H1 (cell line): ENCODE measurements around the gene PHTF2.

Source experiments
- CHD2 ChIP-seq: IDR thresholded peaks from 2 replicates; pipeline ENCODE4 v1.6.1; 2012; ENCODE audit warnings: low read length, improper control_type of control experiment
- EZH2 ChIP-seq: fragments of 200-600 bp; sonication (generic); IDR thresholded peaks from 2 replicates; pipeline ENCODE4 v1.7.1; 2012; ENCODE audit warnings: low read depth, mild to moderate bottlenecking, moderate library complexity, low read length, inconsistent platforms; ENCODE audit not compliant: severe bottlenecking
- POLR2A ChIP-seq, 2 experiments: IDR thresholded peaks; 1 replicate in 1 of 2; 2 replicates in 1 of 2; pipeline ENCODE4 v1.6.1; 2011; ENCODE audit warnings: low read depth in 2 of 2, low read length in 2 of 2, mild to moderate bottlenecking in 2 of 2; ENCODE audit errors: control extremely low read depth in 1 of 2
- POLR2AphosphoS5 ChIP-seq: IDR thresholded peaks from 2 replicates; pipeline ENCODE4 v1.6.1; 2011; ENCODE audit warnings: low read depth, low read length
- POU5F1 ChIP-seq: IDR thresholded peaks from 2 replicates; pipeline ENCODE4 v1.6.1; 2011; ENCODE audit warnings: low read depth, mild to moderate bottlenecking, low read length, moderate library complexity
- TF ChIP-seq, protein P1 (sequence below), 3 experiments: IDR thresholded peaks; 1 replicate in 2 of 3; 2 replicates in 1 of 3; pipeline versions ENCODE4 v1.5.1 to v1.6.1; 2011; ENCODE audit warnings: low read length in 3 of 3, mild to moderate bottlenecking in 3 of 3, inconsistent platforms in 2 of 3, low read depth in 1 of 3, moderate library complexity in 1 of 3; ENCODE audit not compliant: insufficient read depth in 1 of 3; ENCODE audit errors: control extremely low read depth in 1 of 3
- TF ChIP-seq, protein P2 (sequence below): IDR thresholded peaks from 2 replicates; pipeline ENCODE4 v1.6.1; 2011; ENCODE audit warnings: low read length, improper control_type of control experiment
- TF ChIP-seq, protein P3 (sequence below): IDR thresholded peaks from 2 replicates; pipeline ENCODE4 v1.6.1; 2012; ENCODE audit warnings: low read length, inconsistent platforms

DNA sequence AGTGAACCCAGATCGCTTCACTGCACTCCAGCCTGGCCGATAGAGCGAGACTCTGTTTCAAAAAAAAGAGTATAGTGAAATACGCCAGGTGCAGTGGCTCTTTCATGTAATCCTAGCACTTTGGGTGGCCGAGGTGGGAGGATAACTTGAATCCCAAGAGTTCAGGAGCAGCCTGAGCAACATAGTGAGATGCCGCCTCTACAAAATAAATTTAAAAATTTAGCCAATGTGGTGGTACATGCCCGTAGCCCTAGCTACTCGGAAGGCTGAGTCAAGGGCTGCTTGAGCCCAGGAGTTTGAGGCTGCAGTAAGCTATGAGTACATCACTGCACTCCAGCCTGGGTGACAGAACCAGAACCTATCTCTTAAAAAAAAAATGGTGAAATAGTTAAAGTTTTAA lies 28.3 kb upstream of the PHTF2 start:
- TF ChIP-seq CHD2 (no peak), POU5F1 (no peak), EZH2 (no peak), POLR2AphosphoS5 (no peak), POLR2A (IDR thresholded peaks at IDR 0.05; ENCODE audit: control extremely low read depth in 1 of 2, low read depth in 2 of 2, low read length in 2 of 2) (no peak)
- TF ChIP-seq, protein P1, sequence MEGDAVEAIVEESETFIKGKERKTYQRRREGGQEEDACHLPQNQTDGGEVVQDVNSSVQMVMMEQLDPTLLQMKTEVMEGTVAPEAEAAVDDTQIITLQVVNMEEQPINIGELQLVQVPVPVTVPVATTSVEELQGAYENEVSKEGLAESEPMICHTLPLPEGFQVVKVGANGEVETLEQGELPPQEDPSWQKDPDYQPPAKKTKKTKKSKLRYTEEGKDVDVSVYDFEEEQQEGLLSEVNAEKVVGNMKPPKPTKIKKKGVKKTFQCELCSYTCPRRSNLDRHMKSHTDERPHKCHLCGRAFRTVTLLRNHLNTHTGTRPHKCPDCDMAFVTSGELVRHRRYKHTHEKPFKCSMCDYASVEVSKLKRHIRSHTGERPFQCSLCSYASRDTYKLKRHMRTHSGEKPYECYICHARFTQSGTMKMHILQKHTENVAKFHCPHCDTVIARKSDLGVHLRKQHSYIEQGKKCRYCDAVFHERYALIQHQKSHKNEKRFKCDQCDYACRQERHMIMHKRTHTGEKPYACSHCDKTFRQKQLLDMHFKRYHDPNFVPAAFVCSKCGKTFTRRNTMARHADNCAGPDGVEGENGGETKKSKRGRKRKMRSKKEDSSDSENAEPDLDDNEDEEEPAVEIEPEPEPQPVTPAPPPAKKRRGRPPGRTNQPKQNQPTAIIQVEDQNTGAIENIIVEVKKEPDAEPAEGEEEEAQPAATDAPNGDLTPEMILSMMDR (IDR thresholded peaks at IDR 0.05; ENCODE audit: control extremely low read depth in 1 of 3, insufficient read depth in 1 of 3, low read depth in 1 of 3, low read length in 3 of 3): no peak
- TF ChIP-seq, protein P2, sequence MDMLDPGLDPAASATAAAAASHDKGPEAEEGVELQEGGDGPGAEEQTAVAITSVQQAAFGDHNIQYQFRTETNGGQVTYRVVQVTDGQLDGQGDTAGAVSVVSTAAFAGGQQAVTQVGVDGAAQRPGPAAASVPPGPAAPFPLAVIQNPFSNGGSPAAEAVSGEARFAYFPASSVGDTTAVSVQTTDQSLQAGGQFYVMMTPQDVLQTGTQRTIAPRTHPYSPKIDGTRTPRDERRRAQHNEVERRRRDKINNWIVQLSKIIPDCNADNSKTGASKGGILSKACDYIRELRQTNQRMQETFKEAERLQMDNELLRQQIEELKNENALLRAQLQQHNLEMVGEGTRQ: no peak
- TF ChIP-seq, protein P3, sequence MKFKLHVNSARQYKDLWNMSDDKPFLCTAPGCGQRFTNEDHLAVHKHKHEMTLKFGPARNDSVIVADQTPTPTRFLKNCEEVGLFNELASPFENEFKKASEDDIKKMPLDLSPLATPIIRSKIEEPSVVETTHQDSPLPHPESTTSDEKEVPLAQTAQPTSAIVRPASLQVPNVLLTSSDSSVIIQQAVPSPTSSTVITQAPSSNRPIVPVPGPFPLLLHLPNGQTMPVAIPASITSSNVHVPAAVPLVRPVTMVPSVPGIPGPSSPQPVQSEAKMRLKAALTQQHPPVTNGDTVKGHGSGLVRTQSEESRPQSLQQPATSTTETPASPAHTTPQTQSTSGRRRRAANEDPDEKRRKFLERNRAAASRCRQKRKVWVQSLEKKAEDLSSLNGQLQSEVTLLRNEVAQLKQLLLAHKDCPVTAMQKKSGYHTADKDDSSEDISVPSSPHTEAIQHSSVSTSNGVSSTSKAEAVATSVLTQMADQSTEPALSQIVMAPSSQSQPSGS: no peak
